PC-3 (cell line): ENCODE results near the gene GALNS. TPM values are rescaled to one million over a fixed set of nuclear protein-coding genes. Genes with fewer than 3 reads are reported as not detected.

Experiments
- ATAC-seq: fragments of 200-7000 bp; cut with Tn5 transposase; 2 replicates; pipeline ENCODE4 v1.9.1; 2020; ENCODE audit warnings: mild to moderate bottlenecking, moderate library complexity
- BruUV-seq: library from RNA; stranded (reverse); fragments of 400-500 nt; replicated peaks from 2 replicates; lab custom pipeline; 2021; lab: Mats Ljungman, UMichigan
- CTCF ChIA-PET: fragments of 300-600 bp; sonication (Branson Sonifier 250); formaldehyde crosslinking; loops from one replicate; lab custom pipeline; 2022; ENCODE audit warnings: antibody characterized with exemption; lab: Charles Lee
- POLR2A ChIA-PET: fragments of 300-600 bp; sonication (Branson Sonifier 250); formaldehyde crosslinking; loops from one replicate; lab custom pipeline; 2022; ENCODE audit warnings: antibody characterized with exemption; ENCODE audit not compliant: unreplicated experiment; lab: Charles Lee
- DNase-seq: peaks from one replicate; pipeline ENCODE4 v3.0.0-alpha.2; 2015
- H2AFZ ChIP-seq: fragments of 300-600 bp; sonication (generic); 2 replicates; pipeline ENCODE4 v1.6.0; 2016; ENCODE audit warnings: antibody characterized with exemption, low read length
- H3F3A ChIP-seq: fragments of 300-600 bp; sonication (generic); one replicate; pipeline ENCODE4 v1.6.0; 2017; ENCODE audit warnings: antibody characterized with exemption, low read length, control low read depth, mild to moderate bottlenecking; ENCODE audit not compliant: unreplicated experiment
- H3K27ac ChIP-seq: fragments of 300-600 bp; sonication (generic); 2 replicates; pipeline ENCODE4 v1.5.1; 2016; ENCODE audit warnings: mild to moderate bottlenecking, low read length
- H3K27me3 ChIP-seq: fragments of 300-600 bp; sonication (generic); 2 replicates; pipeline ENCODE4 v1.6.1; 2016; ENCODE audit warnings: low read length, mixed read lengths
- H3K36me3 ChIP-seq: fragments of 300-600 bp; sonication (generic); 2 replicates; pipeline ENCODE4 v1.6.1; 2016; ENCODE audit warnings: low read depth, mixed run types, low read length, mixed read lengths
- H3K4me1 ChIP-seq: fragments of 300-600 bp; sonication (generic); 2 replicates; pipeline ENCODE4 v1.5.1; 2016; ENCODE audit warnings: low read length; ENCODE audit not compliant: insufficient read depth
- H3K4me2 ChIP-seq: fragments of 300-600 bp; sonication (generic); 2 replicates; pipeline ENCODE4 v1.6.0; 2016; ENCODE audit warnings: low read length
- H3K4me3 ChIP-seq: fragments of 300-600 bp; sonication (generic); 2 replicates; pipeline ENCODE4 v1.5.1; 2016; ENCODE audit warnings: mild to moderate bottlenecking, low read length, mixed read lengths
- H3K79me2 ChIP-seq: fragments of 300-600 bp; sonication (generic); 2 replicates; pipeline ENCODE4 v1.6.1; 2017; ENCODE audit warnings: low read length, mixed read lengths
- H3K9ac ChIP-seq: fragments of 300-600 bp; sonication (generic); 2 replicates; pipeline ENCODE4 v1.6.0; 2016; ENCODE audit warnings: mild to moderate bottlenecking, low read length
- H3K9me2 ChIP-seq: fragments of 300-600 bp; sonication (generic); replicated peaks from 2 replicates; pipeline ENCODE4 v1.6.1; 2016; ENCODE audit warnings: mixed run types, low read length, mixed read lengths
- H3K9me3 ChIP-seq: fragments of 300-600 bp; sonication (generic); 2 replicates; pipeline ENCODE4 v1.6.1; 2016; ENCODE audit warnings: low read length, mixed read lengths
- H4K20me1 ChIP-seq: fragments of 300-600 bp; sonication (generic); 2 replicates; pipeline ENCODE4 v1.6.1; 2016; ENCODE audit warnings: low read length, mixed read lengths
- EZH2 ChIP-seq: fragments of 300-600 bp; sonication (generic); IDR thresholded peaks from one replicate; pipeline ENCODE4 v1.6.1; 2017; ENCODE audit warnings: antibody characterized with exemption, mild to moderate bottlenecking, low read length; ENCODE audit not compliant: unreplicated experiment
- EZH2phosphoT487 ChIP-seq: fragments of 300-600 bp; sonication (generic); IDR thresholded peaks from 2 replicates; pipeline ENCODE4 v1.6.1; 2018; ENCODE audit warnings: mild to moderate bottlenecking, antibody characterized with exemption, low read length, borderline replicate concordance
- intact Hi-C: fragments of 100-400 bp; cut with micrococcal nuclease; formaldehyde crosslinking; loops from 2 replicates; pipeline ENCODE4 v1.9.0; 2023
- total RNA-seq: library from RNA; depleted of rRNA; stranded (reverse); fragments of >200 nt; gene quantifications from 2 replicates; pipeline ENCODE4 v1.2.3, GENCODE V29; 2014
- TF ChIP-seq, protein P1 (sequence below): fragments of 300-600 bp; sonication (generic); conservative IDR thresholded peaks from 2 replicates; pipeline ENCODE4 v1.5.1; 2017; ENCODE audit warnings: antibody characterized with exemption, low read depth, mild to moderate bottlenecking, low read length

Gene GALNS
- total RNA-seq, 1 experiment from 2014 or later = 18.3 TPM

DNA sequence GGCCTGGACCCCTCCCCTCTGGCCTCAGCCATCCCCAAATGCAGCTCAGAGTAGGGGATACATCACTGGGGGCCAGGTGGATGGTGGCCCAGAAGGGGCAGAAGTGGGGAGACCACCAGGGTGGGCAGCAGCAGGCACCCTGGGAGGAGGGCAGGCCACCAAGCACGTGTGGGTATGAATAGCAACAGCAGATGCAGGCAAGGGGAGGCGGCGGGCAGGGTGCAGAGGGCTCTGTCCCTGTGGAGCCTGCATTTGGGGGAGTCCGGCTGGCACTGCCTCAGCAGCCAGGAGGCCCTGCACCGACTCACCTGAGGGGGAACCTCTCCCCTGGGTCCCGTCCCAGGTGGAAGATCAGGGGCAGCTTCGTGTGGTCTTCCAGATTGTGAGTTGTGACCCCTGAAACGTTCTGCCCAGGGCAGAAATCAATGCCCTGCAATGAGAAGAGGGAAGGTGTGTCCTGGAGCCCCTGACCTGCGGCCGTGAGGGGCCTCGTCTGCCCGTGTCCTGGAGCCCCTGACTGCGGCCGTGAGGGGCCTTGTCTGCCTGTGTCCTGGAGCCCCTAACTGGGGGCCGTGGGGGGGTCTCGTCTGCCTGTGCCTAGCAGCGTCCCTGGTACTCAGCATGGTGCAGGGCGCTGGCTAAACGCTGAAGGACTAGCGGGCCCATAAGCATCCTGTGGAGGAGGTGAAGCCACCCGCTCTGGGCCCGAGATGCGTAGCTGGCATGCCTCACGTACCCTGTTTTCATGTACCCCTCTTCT lies 34.3 kb downstream of the GALNS start:
- Histone ChIP-seq H3K9ac (no peak overlapping the region), H3K36me3 (no peaks in the 10 kb centered on the region), H3K27ac (no peak overlapping the region), H3K4me1 (no peaks in the 10 kb centered on the region), H3F3A (no peaks in the 10 kb centered on the region), H3K9me3 (no peaks in the 10 kb centered on the region), H3K4me2 (no peak overlapping the region), H2AFZ (no peak overlapping the region), H4K20me1 (no peaks in the 10 kb centered on the region), H3K4me3 (no peak overlapping the region), H3K27me3 (no peaks in the 10 kb centered on the region), H3K9me2 (no peaks in the 10 kb centered on the region), H3K79me2 (no peaks in the 10 kb centered on the region)
- ATAC-seq (no peak), DNase-seq (no peak)
- CTCF ChIA-PET = no interaction called here
- no TSS peak for BruUV-seq
- TF ChIP-seq, protein P1, sequence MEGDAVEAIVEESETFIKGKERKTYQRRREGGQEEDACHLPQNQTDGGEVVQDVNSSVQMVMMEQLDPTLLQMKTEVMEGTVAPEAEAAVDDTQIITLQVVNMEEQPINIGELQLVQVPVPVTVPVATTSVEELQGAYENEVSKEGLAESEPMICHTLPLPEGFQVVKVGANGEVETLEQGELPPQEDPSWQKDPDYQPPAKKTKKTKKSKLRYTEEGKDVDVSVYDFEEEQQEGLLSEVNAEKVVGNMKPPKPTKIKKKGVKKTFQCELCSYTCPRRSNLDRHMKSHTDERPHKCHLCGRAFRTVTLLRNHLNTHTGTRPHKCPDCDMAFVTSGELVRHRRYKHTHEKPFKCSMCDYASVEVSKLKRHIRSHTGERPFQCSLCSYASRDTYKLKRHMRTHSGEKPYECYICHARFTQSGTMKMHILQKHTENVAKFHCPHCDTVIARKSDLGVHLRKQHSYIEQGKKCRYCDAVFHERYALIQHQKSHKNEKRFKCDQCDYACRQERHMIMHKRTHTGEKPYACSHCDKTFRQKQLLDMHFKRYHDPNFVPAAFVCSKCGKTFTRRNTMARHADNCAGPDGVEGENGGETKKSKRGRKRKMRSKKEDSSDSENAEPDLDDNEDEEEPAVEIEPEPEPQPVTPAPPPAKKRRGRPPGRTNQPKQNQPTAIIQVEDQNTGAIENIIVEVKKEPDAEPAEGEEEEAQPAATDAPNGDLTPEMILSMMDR = no peak
- TF ChIP-seq EZH2phosphoT487 (no peak), EZH2 (no peak)
- intact Hi-C loops = no loop called here
- POLR2A ChIA-PET = no interaction called here

DNA sequence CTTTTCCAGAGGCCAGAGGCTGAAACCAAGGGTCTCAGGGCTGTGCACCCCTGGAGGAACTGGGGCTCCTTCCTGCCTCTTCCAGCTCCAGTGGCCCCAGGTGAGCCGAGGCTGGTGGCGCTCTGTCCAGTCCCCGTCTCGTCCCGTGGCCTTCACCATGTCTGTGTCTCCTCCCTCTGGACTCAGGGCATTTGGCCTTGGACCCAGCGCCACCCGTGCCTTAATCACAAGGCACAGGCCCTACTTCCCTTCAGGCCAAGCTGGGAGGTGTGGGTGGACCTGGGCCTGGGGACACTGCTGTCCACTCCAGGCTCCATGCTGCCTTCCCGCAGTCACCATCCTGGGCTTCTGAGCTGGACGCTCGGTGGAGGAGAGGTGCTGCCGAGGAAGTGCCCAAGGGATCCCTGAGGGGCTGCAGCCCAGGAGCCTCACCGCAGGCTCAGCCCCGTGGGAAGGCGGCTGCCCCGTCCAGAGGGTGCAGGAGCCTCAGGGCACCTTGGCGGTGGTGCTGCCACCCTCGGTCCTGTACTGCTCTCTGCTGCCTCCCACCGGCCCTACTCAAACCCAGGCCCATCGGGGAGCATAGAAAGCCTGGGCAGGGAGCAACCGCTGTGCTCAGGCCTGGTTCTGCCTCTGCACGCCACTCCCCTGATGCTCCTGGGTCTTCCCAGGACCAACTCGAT lies 35.4 kb downstream of the GALNS start:
- Histone ChIP-seq H3K9me3 (no peaks in the 10 kb centered on the region), H3K36me3 (no peaks in the 10 kb centered on the region), H3K9ac (no peak overlapping the region), H3K4me3 (no peak overlapping the region), H3K27me3 (no peaks in the 10 kb centered on the region), H2AFZ (no peak overlapping the region), H3K27ac (no peak overlapping the region), H3K79me2 (no peaks in the 10 kb centered on the region), H3K9me2 (no peaks in the 10 kb centered on the region), H3K4me2 (no peak overlapping the region), H3K4me1 (no peaks in the 10 kb centered on the region), H3F3A (no peaks in the 10 kb centered on the region), H4K20me1 (no peaks in the 10 kb centered on the region)
- no peak for TF ChIP-seq EZH2phosphoT487
- no peak for TF ChIP-seq EZH2
- TF ChIP-seq, protein P1 = no peak
- no peak for ATAC-seq
- ChIA-PET POLR2A (no interaction called here), CTCF (no interaction called here)
- BruUV-seq = no TSS peak
- DNase-seq = no peak
- intact Hi-C loops = no loop called here
